WTC11 (cell line): ENCODE results near the gene AKAP13. TPM values are rescaled to one million over a fixed set of nuclear protein-coding genes. Genes with fewer than 3 reads are reported as not detected.

Experiments
- ATAC-seq: fragments of 200-7000 bp; cut with Tn5 transposase; 2 replicates; pipeline ENCODE4 v1.10.0; 2021; ENCODE audit warnings: mild to moderate bottlenecking, moderate library complexity
- CTCF ChIA-PET: fragments of 300-600 bp; sonication (Branson Sonifier 250); formaldehyde crosslinking; loops from one replicate; lab custom pipeline; 2021; ENCODE audit warnings: antibody characterized with exemption; lab: Charles Lee
- POLR2A ChIA-PET: fragments of 350-600 bp; sonication (Branson Sonifier 250); formaldehyde crosslinking; loops from one replicate; lab custom pipeline; 2021; ENCODE audit warnings: antibody characterized with exemption; lab: Charles Lee
- DNase-seq: peaks from one replicate; pipeline ENCODE4 v3.0.0; 2021; ENCODE audit warnings: low spot score
- H3K27ac Mint-ChIP-seq: 2 replicates; pipeline ENCODE4 v1.8.0; 2021; ENCODE audit warnings: mixed read lengths
- H3K27me3 Mint-ChIP-seq: 2 replicates; pipeline ENCODE4 v1.8.0; 2021; ENCODE audit warnings: low read depth, mild to moderate bottlenecking, moderate library complexity, mixed read lengths
- H3K36me3 Mint-ChIP-seq: 2 replicates; pipeline ENCODE4 v1.8.0; 2021; ENCODE audit warnings: mixed read lengths
- H3K4me1 Mint-ChIP-seq: 2 replicates; pipeline ENCODE4 v1.8.0; 2022; ENCODE audit warnings: mixed read lengths
- H3K4me3 Mint-ChIP-seq: 2 replicates; pipeline ENCODE4 v1.8.0; 2021; ENCODE audit warnings: mild to moderate bottlenecking, moderate library complexity, mixed read lengths
- H3K9me3 Mint-ChIP-seq: 2 replicates; pipeline ENCODE4 v1.8.0; 2021; ENCODE audit warnings: mixed read lengths
- CBFB ChIP-seq: sonication (generic); formaldehyde crosslinking; IDR thresholded peaks from 2 replicates; pipeline ENCODE4 v1.8.1; 2022; ENCODE audit warnings: mild to moderate bottlenecking, low read depth, missing genetic modification reagents
- CREM ChIP-seq: sonication (generic); formaldehyde crosslinking; IDR thresholded peaks from 2 replicates; pipeline ENCODE4 v1.8.1; 2022; ENCODE audit warnings: mild to moderate bottlenecking, missing genetic modification reagents, moderate library complexity
- ELF4 ChIP-seq: sonication (generic); formaldehyde crosslinking; IDR thresholded peaks from 2 replicates; pipeline ENCODE4 v1.8.1; 2022; ENCODE audit warnings: low read depth, mild to moderate bottlenecking, moderate library complexity, missing genetic modification reagents
- ETV6 ChIP-seq: sonication (generic); formaldehyde crosslinking; IDR thresholded peaks from 2 replicates; pipeline ENCODE4 v1.8.1; 2022; ENCODE audit warnings: mild to moderate bottlenecking, missing genetic modification reagents
- GABPB1 ChIP-seq: sonication (generic); formaldehyde crosslinking; IDR thresholded peaks from 2 replicates; pipeline ENCODE4 v1.8.1; 2023; ENCODE audit warnings: mild to moderate bottlenecking, missing genetic modification reagents
- JAZF1 ChIP-seq: fragments of 250-450 bp; sonication (Bioruptor Pico); IDR thresholded peaks from 2 replicates; pipeline ENCODE4 v1.9.0; 2021; ENCODE audit warnings: moderate library complexity, mild to moderate bottlenecking, inconsistent platforms
- NR3C1 ChIP-seq: sonication (generic); formaldehyde crosslinking; conservative IDR thresholded peaks from 2 replicates; pipeline ENCODE4 v1.8.1; 2023; ENCODE audit warnings: low read depth, mild to moderate bottlenecking, missing genetic modification reagents
- PRRX2 ChIP-seq: fragments of 250-450 bp; sonication (Bioruptor Pico); IDR thresholded peaks from 2 replicates; pipeline ENCODE4 v1.8.0; 2021; ENCODE audit warnings: mild to moderate bottlenecking
- SP1 ChIP-seq: sonication (generic); formaldehyde crosslinking; conservative IDR thresholded peaks from 2 replicates; pipeline ENCODE4 v1.8.1; 2022; ENCODE audit warnings: missing genetic modification reagents
- total RNA-seq: library from RNA; stranded (reverse); gene quantifications from 3 replicates; pipeline ENCODE4 v1.2.3, GENCODE V29; 2021
- TF ChIP-seq, protein P1 (sequence below): sonication (generic); formaldehyde crosslinking; IDR thresholded peaks from 2 replicates; pipeline ENCODE4 v1.8.1; 2023; ENCODE audit warnings: mild to moderate bottlenecking, missing genetic modification reagents, moderate library complexity
- TF ChIP-seq, protein P2 (sequence below): fragments of 250-450 bp; sonication (Bioruptor Pico); IDR thresholded peaks from 2 replicates; pipeline ENCODE4 v1.9.0; 2021; ENCODE audit warnings: mild to moderate bottlenecking
- TF ChIP-seq, protein P3 (sequence below): fragments of 250-450 bp; sonication (Bioruptor Pico); IDR thresholded peaks from 2 replicates; pipeline ENCODE4 v1.8.0; 2021; ENCODE audit warnings: mild to moderate bottlenecking
- TF ChIP-seq, protein P4 (sequence below): sonication (generic); formaldehyde crosslinking; IDR thresholded peaks from 2 replicates; pipeline ENCODE4 v1.8.0; 2023; ENCODE audit warnings: mild to moderate bottlenecking, missing genetic modification reagents
- TF ChIP-seq, protein P5 (sequence below): sonication (generic); formaldehyde crosslinking; IDR thresholded peaks from 2 replicates; pipeline ENCODE4 v1.8.1; 2023; ENCODE audit warnings: mild to moderate bottlenecking, moderate library complexity, missing genetic modification reagents

AKAP13 gene
- total RNA-seq, 1 experiment from 2014 or later = 50.3 TPM

DNA sequence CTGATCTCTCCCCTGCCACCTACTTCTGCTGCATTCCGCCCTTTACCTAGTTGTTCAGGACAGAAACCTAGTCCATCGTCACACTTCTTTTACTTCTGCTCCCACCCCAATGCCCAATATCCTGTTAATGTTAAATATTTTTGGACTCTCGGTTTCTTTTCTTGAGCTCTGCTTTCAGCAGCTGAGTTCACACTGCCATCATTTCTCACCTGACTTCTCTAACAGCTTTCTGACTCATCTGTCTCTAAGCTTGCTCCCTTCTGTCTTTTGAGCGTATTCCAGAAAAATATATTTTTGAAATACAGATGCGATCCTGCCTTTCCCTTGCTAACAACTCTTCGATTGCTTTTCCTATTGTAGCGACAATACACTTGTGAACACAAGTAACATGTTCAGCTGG, 231.0 kb downstream of the AKAP13 start:
- Mint-ChIP-seq H3K4me3 (no peak overlapping the region), H3K36me3 (no peaks in the 10 kb centered on the region; the same call in 1 of the 2 replicates), H3K9me3 (no peaks in the 10 kb centered on the region), H3K27ac (peak overlapping the region; percentile 73), H3K27me3 (no peaks in the 10 kb centered on the region), H3K4me1 (no peaks in the 10 kb centered on the region; the same call in none of the 2 replicates)
- TF ChIP-seq JAZF1 (no peak), CREM (CRISPR knock-in tag) (no peak), ETV6 (no peak), NR3C1 (no peak), GABPB1 (CRISPR knock-in tag) (no peak), CBFB (CRISPR knock-in tag) (no peak), PRRX2 (CRISPR knock-in tag) (no peak), SP1 (no peak), ELF4 (CRISPR knock-in tag) (no peak)
- TF ChIP-seq, protein P1, sequence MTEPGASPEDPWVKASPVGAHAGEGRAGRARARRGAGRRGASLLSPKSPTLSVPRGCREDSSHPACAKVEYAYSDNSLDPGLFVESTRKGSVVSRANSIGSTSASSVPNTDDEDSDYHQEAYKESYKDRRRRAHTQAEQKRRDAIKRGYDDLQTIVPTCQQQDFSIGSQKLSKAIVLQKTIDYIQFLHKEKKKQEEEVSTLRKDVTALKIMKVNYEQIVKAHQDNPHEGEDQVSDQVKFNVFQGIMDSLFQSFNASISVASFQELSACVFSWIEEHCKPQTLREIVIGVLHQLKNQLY (CRISPR knock-in tag) = no peak
- TF ChIP-seq, protein P2, sequence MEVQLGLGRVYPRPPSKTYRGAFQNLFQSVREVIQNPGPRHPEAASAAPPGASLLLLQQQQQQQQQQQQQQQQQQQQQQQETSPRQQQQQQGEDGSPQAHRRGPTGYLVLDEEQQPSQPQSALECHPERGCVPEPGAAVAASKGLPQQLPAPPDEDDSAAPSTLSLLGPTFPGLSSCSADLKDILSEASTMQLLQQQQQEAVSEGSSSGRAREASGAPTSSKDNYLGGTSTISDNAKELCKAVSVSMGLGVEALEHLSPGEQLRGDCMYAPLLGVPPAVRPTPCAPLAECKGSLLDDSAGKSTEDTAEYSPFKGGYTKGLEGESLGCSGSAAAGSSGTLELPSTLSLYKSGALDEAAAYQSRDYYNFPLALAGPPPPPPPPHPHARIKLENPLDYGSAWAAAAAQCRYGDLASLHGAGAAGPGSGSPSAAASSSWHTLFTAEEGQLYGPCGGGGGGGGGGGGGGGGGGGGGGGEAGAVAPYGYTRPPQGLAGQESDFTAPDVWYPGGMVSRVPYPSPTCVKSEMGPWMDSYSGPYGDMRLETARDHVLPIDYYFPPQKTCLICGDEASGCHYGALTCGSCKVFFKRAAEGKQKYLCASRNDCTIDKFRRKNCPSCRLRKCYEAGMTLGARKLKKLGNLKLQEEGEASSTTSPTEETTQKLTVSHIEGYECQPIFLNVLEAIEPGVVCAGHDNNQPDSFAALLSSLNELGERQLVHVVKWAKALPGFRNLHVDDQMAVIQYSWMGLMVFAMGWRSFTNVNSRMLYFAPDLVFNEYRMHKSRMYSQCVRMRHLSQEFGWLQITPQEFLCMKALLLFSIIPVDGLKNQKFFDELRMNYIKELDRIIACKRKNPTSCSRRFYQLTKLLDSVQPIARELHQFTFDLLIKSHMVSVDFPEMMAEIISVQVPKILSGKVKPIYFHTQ (CRISPR knock-in tag) = no peak
- TF ChIP-seq, protein P3, sequence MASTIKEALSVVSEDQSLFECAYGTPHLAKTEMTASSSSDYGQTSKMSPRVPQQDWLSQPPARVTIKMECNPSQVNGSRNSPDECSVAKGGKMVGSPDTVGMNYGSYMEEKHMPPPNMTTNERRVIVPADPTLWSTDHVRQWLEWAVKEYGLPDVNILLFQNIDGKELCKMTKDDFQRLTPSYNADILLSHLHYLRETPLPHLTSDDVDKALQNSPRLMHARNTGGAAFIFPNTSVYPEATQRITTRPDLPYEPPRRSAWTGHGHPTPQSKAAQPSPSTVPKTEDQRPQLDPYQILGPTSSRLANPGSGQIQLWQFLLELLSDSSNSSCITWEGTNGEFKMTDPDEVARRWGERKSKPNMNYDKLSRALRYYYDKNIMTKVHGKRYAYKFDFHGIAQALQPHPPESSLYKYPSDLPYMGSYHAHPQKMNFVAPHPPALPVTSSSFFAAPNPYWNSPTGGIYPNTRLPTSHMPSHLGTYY (CRISPR knock-in tag) = no peak
- TF ChIP-seq, protein P4, sequence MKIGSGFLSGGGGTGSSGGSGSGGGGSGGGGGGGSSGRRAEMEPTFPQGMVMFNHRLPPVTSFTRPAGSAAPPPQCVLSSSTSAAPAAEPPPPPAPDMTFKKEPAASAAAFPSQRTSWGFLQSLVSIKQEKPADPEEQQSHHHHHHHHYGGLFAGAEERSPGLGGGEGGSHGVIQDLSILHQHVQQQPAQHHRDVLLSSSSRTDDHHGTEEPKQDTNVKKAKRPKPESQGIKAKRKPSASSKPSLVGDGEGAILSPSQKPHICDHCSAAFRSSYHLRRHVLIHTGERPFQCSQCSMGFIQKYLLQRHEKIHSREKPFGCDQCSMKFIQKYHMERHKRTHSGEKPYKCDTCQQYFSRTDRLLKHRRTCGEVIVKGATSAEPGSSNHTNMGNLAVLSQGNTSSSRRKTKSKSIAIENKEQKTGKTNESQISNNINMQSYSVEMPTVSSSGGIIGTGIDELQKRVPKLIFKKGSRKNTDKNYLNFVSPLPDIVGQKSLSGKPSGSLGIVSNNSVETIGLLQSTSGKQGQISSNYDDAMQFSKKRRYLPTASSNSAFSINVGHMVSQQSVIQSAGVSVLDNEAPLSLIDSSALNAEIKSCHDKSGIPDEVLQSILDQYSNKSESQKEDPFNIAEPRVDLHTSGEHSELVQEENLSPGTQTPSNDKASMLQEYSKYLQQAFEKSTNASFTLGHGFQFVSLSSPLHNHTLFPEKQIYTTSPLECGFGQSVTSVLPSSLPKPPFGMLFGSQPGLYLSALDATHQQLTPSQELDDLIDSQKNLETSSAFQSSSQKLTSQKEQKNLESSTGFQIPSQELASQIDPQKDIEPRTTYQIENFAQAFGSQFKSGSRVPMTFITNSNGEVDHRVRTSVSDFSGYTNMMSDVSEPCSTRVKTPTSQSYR (CRISPR knock-in tag) = no peak
- DNase-seq = no peak
- ATAC-seq = no peak
- CTCF ChIA-PET = no interaction called here
- POLR2A ChIA-PET = no interaction called here

DNA sequence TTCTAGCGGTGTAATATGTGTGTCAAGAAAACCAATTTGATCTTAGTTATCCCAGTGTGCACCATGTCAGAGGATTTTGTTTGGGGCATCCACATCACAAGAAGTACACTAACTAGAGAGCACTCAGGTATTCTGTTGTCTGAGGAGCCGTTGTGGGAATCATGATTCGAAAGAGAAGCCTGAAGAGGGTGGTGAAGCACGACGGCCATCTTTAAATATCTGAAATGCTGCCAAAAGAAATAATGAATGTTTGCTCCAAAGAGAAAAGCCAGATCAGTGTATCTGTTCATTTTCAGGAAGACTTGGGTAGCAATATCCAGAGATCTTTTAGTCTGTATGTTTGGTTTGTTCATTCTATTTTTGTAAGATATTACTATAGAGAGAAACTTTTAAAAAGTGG, 233.7 kb downstream of the AKAP13 start:
- no peak for ATAC-seq
- POLR2A ChIA-PET = no interaction called here
- CTCF ChIA-PET = no interaction called here

More for the DNA sequence above, 233.7 kb downstream of the AKAP13 start:
- H3K36me3 Mint-ChIP-seq = no peaks in the 10 kb centered on the region; the same call in 1 of the 2 replicates
- H3K27me3 Mint-ChIP-seq = no peaks in the 10 kb centered on the region
- no peaks in the 10 kb centered on the region; the same call in none of the 2 replicates for H3K4me1 Mint-ChIP-seq
- TF ChIP-seq, protein P5, sequence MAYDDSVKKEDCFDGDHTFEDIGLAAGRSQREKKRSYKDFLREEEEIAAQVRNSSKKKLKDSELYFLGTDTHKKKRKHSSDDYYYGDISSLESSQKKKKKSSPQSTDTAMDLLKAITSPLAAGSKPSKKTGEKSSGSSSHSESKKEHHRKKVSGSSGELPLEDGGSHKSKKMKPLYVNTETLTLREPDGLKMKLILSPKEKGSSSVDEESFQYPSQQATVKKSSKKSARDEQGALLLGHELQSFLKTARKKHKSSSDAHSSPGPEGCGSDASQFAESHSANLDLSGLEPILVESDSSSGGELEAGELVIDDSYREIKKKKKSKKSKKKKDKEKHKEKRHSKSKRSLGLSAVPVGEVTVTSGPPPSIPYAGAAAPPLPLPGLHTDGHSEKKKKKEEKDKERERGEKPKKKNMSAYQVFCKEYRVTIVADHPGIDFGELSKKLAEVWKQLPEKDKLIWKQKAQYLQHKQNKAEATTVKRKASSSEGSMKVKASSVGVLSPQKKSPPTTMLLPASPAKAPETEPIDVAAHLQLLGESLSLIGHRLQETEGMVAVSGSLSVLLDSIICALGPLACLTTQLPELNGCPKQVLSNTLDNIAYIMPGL (CRISPR knock-in tag) = no peak
- TF ChIP-seq, all 79 proteins: peak for 0
- H3K9me3 Mint-ChIP-seq = no peaks in the 10 kb centered on the region
- H3K4me3 Mint-ChIP-seq = no peak overlapping the region
- H3K27ac Mint-ChIP-seq = no peak overlapping the region
- DNase-seq = no peak
